NCI-H1048 (cell line): Measurements from ENCODE around the gene OSBPL6.
"Not testable (repeated sequence)": the region's sequence is repeated elsewhere in the genome, so short reads cannot be mapped to it uniquely, and the experiment has no call there.

Source experiments
- DNase-seq: peaks from one replicate; lab custom pipeline; 2025; lab: John Stamatoyannopoulos, UW

The OSBPL6 gene

DNA sequence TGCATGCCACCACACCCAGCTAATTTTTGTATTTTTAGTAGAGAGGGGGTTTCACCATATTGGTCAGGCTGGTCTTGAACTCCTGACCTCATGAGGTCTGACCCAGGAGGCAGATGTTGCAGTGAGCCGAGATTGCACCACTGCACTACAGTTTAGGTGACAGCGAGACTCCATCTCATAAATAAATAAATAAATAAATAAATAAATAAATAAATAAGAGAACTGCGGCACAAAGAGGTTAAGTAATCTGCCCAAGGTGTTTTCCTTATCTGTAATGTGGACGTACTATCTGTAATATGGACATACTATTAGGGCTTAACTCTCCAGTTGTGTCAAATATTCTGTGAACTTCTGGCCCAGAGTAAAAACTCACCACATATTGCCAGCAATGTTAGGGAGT lies 4.1 kb downstream of the OSBPL6 start:
- not testable (repeated sequence) for DNase-seq

DNA sequence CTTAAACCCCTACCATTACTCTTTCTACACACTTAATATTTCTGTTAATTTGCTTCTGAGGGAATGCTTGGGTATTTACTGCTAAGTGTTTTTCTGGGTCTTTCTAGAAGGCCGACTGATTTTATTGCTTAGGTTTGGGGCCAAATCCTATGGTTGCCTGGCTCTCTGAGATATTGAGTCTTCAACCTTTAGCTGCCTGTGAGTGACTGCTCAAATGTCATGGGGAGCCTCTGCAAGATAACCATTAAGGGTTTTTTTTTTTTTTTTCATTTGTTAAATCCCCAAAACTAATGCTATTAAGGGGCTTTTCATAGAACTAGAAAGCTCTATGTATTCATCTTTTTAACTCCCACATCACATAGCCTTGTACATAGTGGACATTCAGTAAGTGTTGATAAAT lies 5.0 kb downstream of the OSBPL6 start:
- DNase-seq, result no peak

DNA sequence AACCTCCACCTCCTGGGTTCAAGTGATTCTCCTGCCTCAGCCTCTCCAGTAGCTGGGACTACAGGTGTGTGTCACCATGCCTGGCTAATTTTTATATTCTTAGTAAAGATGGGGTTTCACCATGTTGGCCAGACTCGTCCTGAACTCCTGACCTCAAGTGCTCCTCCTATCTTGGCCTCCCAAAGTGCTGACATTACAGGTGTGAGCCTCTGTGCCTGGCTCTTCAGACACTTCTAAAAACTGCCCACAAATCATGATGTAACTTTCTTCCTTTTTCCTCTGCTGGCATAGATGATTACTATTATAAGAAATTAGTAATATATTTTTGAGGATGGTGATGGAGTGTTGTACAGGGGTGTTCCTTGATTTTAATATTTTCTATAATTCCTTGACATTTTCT lies 6.0 kb downstream of the OSBPL6 start:
- no peak for DNase-seq

DNA sequence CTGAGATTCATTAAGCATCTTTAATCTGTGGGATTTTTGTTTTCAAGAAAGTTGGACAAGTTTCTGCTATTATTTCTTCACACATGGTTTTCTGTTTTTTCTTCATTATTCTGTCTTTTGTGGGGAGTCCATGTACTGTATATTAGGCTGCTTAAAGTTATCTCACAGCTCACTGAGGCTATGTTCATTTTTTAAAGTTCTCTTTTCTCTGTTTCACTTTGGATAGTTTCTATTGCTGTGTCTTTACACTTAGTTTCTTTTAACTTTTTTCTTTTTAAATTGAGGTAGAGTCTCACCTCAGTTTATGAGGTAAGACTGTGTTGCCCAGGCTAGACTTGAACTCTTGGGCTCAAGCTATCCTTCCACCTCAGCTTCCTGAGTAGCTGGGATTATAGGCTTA lies 8.6 kb downstream of the OSBPL6 start:
- DNase-seq, result no peak

DNA sequence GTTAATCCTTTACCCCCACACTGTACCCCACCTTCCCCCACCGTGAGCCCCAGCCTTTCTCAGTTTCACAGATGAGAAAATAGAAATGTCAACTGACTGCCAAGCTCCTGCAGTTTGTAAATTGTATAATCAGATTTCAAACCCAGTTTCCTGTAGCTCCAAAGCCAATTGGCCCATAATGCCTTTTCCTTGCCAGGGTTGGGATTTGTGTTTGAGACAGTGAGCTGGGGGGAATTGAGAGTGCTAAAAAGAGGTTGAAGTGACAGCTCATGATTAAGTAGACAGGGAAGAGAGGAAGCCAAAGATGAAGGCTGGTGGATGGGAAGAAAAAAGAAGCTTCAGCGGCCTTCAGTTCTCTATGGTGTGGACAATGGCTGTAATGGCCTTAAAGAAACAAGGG lies 10.7 kb downstream of the OSBPL6 start:
- DNase-seq, result no peak

DNA sequence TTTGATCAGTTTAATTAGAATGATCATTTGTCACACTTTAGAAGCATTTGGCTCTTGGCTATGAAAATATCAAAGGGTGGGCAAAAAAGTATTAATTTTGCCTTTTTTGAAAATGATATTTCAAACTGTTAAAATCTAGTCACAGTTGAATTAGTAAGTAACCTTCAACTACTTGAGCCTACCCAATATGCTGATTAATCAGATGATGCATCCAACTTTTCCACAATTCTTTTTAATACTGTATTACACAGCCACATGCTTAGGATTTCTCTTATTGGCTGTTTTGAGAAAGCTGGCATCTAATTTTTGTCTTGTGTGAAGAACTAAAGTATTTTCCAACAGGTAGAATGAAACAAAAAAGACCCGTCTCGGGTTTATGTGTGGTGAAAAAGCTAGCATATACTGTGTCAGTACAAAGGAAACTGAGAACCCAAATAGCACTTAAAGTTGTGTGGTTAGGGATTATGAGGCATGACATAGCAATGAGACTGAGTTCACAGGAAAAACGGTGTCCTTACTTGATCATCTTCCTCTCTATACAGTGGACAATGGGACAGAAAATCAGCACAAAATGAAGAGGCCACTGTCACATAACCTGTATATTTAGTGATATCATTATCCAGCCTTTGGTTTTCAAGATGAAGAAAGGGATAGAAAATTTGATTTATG lies 11.7 kb downstream of the OSBPL6 start:
- no peak for DNase-seq

DNA sequence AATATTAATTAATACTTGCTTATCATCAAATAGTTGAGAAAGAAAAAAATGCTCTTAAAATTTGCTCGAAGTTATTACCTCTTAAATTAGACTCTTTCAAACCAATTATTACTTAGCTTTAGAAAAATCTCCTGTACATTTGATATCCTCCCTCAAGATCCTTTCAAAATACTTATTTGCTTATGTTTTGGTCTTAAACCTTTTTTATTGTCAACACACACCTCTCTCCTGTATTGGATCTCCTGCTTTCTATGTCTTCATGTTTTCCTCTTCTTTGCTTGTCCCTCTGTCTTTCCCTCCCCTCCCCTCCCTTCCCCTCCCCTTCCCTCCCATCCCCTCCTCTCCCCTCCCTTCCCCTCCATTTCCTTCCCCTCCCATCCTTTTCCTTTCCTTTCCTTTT lies 14.0 kb downstream of the OSBPL6 start:
- DNase-seq, result no peak

DNA sequence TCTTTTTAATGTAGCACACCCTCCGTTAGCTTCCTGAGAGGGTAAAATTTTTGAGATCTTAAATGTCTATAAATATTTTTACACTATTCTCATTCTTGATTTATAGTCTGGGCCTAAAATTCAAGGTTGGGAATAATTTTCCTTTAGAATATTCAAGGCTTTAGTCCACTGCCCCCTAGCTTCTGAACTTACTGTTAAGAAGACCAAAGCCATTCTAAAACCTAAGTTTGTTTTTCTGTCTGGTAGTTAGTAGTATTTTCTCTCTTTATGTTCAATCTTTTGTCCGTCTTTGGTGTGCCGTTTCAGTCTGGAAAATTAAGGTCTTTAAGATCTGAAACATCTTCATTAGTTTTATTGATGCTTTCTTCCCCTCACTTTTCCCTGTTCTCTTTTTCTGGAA lies 14.5 kb downstream of the OSBPL6 start:
- DNase-seq, result no peak

DNA sequence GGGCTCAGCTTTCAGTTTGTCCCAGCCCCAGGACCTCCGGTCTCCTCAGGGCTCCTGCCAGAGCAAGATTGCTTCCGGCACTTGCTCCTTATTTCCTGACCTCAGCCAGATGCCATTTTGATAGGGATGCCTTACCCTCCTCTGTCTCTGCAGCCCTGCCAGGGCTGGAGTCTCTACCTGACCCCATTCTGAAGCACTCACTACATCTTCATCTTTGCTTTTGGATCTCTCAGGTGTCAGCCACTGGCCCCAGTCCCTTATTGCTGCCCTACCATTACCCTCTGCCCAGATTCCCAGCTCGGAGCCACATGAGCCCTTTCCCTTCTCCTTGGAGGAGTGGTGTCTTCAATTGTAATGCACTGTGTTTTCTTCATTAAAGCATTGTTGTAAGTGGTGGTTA lies 17.1 kb downstream of the OSBPL6 start:
- DNase-seq, result no peak

DNA sequence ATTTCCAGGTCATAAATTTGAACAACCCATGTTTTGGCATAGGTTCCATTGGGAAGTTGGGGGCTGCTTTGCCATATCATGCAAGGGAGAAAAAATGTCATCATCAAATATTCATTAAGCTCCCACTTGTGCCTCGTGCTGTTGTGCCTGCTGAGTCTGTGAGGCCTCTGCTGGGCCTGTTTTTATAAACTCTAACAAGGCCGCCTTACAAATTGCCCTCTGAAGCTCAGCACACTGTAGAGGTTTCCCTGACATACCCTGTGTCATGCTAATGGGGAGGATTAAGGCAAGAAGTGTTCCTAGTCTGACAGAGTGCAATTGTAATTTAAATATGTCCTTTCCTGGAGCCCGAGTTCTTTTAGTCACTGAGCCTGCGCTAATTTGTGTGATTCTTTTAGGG lies 17.6 kb downstream of the OSBPL6 start:
- DNase-seq, result no peak

DNA sequence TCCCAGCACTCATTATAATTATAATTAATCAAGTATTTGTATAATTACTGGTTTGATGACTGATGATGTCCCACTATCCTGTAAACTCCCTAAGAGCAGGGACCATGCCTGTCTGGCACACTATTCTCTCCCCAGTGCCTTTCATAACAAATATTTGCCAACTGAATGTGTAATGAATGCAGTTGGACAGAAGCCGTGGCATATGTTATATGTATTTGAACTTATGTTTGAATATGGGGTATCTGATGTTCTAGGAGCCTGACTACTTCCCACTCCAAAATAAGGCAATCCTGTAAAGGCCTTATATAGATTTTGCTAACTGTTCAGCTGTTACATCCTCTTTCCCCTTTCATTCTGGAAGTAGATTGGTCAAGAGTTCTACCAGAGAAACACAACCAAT lies 19.7 kb downstream of the OSBPL6 start:
- no peak for DNase-seq

DNA sequence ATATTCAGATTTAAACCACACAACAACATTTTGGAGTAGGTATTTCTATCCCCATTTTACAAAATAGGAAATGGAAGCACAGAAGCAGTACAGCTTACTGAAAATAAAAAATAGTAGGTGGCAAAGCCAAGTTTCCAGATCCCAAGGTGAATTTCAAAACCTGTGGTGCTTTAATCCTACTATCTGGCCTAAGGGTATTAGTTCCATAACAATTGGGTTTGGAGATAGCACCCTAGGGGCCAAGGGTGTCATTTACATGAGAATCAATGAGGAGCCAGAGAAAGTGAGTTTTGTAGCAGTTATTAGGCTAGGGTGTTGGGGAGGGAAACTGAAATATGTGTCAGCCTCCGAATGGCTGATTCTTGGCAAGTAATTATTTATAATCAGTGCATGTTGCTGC lies 24.9 kb downstream of the OSBPL6 start:
- no peak for DNase-seq

DNA sequence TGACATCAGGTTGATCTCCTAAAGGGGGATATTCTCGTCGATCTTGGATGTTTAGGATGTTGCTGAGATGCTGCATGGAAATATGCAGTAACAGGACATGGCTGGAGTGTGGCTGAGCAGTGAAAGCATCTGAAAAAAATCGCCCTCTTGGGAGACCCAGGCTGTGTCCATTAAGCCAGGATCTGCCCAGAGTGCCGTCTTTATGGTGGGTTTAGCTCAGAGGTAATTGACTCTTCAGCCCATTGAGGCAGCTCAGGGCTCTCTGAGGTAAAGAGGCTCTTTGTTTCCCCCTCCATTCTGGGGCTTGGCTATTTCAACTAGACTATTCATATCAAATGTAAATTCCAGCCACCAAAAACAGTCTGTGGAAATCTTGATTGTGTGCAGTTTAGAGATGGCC lies 26.5 kb downstream of the OSBPL6 start:
- DNase-seq, result no peak

DNA sequence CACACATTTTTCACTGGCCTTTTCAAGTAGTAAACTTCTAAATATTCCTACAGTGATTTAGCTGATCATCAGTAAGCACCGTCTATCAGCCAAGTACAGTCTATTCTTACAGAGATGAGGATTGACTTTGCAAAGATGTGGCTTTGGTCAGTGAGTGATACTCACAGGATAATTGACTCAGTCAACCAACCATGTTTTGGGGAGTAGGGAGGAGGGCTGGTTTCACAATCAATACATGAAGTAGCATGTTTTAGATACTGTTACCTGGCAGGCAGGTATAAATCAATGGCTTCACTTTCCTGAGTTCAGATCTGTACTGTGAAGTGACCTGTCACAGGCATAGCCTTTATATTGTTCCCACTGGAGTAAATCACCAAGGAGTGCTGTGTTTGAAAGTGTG lies 27.2 kb downstream of the OSBPL6 start:
- DNase-seq, result no peak

DNA sequence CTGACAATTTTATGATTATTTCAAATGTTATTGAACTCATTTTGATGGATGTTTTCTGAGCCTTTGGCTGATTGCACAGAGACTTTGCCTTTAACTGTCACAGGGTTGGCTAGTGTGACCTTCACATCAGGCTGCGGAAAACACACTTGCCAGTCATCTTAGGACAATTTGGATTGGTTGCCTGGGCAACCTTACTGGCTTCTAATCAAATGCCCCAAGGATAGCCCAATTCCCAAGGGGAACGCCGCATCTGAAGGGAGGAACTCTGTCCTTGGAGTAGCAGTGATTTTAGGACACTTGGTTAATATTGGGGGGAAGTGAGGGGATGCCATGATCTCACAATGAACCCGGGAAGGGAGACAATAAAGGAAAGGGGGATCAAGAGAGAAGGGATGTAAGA lies 29.5 kb downstream of the OSBPL6 start:
- no peak for DNase-seq

DNA sequence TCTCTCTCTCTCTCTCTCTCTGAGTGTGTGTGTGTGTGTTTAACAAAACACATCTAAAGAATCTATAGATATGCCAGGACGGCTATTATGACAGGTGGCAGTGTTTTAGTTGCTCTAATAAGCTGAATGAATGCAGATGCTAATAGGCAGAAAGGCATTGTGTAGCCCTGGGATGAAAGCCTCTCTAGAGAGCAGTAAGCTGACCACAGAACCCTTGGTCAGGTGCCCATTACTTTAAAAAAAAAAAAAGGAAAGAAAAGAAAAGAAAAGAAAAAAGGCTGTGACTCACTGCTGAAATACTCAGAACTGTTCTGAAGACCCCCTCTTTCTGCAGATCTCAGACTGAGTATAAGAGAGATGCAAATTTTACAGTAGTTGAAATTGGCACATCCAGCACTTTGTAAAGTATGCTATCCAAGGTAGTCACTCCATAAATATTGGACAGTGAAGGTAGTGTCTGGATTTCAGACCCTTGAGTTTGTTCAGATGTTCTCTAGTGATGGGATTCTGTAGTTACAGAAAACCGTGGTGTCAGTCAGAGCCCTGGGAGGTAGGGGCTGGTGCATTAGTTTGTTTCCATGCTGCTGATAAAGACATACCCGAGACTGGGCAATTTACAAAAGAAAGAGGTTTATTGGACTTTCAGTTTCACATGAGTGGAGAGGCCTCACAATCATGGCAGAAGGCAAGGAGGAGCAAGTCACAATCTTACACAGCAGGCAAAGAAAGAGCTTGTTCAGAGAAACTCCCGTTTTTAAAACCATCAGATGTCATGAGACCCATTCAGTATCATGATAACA lies 30.9 kb downstream of the OSBPL6 start:
- DNase-seq, result no peak

DNA sequence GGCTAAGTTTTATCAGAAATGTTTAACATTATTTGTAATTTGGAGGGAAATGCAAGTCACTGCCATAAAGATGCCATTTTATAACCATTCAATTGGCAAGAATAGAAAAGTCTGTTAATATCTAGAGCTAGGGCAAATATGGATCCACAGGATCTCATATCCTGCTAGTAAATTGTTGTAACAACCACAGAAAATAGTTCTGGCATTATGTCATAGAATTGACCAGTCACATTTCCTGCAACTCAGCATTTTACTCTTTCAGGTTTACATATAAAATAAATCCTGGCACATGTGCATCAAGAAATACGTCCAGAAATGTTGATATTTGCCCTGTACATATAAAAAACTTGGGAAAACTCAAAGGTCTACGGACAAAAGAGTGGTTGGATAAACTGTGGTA lies 32.9 kb downstream of the OSBPL6 start:
- DNase-seq, result no peak

DNA sequence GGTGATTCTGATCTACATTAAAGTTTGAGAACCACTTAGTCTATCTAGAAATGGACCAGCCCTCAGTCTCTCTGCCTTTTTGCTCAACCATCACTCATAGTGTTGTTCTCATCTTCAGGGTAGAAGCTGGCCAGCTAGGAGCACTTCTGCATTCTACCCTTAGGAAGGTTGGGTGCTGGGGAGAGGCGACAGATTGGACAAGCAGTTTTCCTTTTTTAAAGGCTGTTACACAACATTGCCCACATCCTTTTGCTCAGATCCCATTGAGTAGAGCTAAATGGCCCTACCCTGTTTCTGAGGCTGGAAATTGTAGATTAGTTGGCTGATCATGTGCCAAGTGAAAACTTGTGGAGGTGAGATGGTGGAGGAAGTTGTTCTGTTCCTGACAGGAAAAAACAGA lies 35.6 kb downstream of the OSBPL6 start:
- DNase-seq, result no peak

DNA sequence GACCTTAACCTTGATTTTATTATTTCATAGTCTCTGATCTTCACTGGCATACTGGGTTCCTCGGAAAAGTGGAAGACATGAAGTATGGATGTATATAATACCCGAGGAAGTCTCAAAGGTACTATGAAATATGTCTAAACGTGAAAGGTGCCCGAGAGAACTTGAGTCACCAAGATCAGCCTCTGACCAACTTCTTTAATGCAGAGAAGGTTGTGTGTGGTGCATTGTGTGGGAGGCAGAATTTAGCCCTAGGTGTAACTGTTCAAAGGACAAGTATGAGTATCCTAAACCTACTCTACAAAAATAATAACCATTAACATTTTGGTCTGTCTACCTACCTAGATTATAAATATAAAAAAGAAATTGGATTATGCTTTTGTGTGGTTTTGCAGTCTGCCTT lies 36.1 kb downstream of the OSBPL6 start:
- DNase-seq, result no peak

DNA sequence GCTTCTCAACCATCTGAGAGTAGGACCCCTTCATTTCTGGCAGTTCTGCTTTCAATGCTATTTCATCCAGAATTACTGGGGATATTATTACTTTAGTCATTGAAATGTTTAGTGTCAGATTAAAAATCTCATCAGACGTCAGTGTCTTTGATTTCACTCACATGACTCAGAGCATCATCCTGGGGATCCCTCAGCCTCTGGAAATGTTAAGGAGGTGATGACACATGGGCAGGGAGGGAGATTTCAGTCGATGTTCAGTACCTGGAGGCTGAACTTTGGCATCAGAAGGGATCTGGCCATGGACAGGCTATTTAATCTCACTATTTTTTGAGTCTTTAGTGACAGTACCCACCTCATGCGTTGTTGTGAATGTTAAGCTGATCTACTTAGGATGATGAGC lies 39.1 kb downstream of the OSBPL6 start:
- no peak for DNase-seq

DNA sequence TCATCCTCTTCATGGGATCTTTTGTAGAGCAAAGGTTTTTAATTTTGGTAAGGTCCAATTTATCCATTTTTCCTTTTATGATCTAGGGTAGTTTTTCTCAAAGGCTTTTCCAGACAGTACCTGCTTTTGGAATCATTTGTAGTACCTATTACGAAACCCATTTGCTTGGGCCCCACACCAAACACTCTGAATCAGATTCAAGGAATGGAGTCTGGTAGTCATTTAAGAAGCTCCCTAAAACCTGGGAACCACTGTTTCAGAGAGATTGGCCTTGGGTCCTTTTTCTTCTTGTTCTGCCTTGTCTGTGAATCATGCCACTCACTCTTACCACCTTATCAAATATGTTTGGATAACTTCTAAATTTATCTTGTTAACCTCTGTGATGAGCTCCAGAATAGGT lies 40.3 kb downstream of the OSBPL6 start:
- no peak for DNase-seq

DNA sequence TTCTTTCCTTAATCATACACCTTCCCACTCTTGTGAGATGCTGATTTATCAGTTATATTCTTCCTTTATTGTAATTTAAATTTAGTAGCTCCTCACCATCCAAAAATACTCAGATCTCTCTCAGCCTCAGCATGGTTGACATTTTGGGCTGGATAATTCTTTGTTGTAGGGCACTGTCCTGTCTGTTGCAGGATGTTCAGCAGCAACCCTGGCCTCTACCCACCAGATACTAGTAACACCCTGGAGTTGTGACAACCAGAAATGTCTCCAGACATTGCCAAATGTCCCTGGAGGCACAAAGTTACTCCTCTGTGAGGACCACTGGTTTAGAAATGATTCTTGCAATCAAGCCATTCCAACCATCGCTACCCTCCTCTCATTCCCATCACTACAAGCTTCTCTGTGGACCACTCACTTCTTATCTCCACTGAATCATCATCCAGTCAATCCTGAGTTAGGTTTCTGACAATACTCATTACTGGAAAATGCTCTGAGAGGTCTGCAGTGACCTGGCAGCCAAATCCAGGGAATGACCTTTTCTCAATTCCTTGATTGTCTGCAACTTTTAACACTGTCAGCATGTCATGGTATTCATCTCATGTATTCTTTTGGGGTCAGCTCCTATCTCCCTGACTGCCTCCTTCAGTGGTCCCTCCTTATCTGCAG lies 43.3 kb downstream of the OSBPL6 start:
- no peak for DNase-seq

DNA sequence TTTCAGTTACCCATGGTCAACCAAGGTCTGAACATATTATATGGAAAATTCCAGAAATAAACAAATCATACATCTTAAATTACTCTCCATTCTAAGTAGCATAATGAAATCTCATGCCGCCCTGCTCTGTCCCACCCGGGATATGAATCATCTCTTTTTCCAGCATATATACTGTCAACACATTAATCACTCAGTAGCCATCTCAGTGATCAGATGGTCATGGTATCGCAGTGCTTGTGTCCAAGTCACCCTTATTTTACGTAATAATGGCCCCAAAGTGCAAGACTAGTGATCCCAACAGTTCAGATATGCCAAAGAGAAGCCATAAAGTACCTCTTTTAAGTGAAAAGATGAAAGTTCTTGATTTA lies 43.8 kb downstream of the OSBPL6 start:
- no peak for DNase-seq

DNA sequence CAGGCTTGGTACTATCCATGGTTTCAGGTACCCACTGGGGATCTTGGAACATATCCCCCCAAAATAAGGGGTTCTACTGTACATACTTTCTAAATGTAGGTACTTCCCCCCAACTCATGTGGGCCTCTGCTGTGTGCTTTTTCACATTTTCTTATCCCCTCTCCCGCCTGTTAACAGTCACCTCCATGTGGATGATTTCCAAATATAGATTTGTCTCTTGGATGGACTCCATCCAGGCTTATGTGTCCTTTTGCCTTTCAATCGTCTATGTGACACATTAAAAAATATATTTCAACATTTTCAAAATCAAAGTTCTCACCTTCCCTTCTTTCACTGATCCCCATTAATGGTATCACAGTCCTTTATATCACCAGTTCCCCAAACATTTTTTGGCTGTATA lies 44.4 kb downstream of the OSBPL6 start:
- no peak for DNase-seq
